VCaP (cell line): ENCODE results near the gene CRABP1.

ENCODE experiments used
- H3K27ac ChIP-seq: fragments of 450-650 bp; 2 replicates; pipeline ENCODE4 v1.5.1; 2017
- TF ChIP-seq, protein P1 (sequence below): fragments of 450-650 bp; conservative IDR thresholded peaks from 2 replicates; pipeline ENCODE4 v1.5.1; 2017; ENCODE audit warnings: mild to moderate bottlenecking, moderate library complexity

The CRABP1 gene

DNA sequence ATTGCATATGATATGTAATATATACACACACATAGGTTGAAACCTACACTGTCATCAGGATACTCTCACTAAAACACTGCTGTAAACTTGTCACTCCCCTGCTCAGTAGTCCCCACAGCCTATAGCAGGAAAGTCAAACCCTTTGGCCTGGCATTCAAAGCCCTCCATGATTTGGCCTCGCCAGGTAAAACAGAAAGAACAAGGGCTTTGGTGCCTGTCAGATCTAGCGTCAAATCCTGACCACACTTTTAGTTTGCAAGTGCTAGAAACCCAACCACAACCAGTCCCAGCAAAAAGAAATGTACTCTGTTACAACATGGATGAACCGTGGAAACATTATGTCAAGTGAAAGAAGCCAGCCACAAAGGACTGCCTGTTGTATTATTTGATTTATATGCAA is 11.4 kb downstream of the CRABP1 start:
- no peak overlapping the region for H3K27ac ChIP-seq
- TF ChIP-seq, protein P1, sequence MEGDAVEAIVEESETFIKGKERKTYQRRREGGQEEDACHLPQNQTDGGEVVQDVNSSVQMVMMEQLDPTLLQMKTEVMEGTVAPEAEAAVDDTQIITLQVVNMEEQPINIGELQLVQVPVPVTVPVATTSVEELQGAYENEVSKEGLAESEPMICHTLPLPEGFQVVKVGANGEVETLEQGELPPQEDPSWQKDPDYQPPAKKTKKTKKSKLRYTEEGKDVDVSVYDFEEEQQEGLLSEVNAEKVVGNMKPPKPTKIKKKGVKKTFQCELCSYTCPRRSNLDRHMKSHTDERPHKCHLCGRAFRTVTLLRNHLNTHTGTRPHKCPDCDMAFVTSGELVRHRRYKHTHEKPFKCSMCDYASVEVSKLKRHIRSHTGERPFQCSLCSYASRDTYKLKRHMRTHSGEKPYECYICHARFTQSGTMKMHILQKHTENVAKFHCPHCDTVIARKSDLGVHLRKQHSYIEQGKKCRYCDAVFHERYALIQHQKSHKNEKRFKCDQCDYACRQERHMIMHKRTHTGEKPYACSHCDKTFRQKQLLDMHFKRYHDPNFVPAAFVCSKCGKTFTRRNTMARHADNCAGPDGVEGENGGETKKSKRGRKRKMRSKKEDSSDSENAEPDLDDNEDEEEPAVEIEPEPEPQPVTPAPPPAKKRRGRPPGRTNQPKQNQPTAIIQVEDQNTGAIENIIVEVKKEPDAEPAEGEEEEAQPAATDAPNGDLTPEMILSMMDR = no peak

DNA sequence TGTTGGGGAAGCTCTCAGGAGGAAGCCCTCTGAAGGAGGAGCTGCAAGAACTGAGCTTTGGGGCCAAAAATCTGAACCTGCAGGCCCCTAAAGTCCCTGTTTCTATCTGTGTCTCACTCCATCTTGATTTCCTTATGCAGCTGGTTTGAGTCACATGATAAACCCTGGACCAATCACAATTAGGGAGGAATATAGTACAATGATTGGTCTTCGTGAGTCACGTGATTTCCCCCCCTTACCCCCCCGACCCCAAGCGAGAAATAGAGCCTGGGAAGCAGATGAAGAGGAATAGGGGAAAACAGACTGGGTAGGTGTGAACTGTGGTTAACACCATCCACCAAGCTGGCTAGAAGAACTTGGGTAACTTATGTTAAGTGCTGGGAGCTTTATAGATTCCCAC is 12.9 kb downstream of the CRABP1 start:
- TF ChIP-seq, protein P1 = no peak
- H3K27ac ChIP-seq = no peak overlapping the region

DNA sequence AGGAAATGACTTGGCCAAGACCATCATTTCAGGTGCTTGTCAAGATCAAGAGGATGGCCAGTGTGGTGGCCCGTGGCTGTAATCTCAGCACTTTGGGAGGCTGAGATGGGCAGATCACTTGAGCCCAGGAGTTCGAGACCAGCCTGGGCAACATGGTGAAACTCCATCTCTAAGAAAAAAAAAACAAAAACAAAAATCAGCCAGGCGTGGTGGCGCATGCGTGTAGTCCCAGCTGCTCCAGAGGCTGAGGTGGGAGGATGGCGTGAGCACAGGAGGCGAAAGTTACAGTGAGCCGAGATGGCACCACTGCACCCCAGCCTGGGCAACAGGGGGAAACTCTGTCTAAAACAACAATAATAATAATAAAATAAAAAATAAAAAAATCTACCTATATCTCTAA is 15.0 kb downstream of the CRABP1 start:
- H3K27ac ChIP-seq = no peak overlapping the region
- TF ChIP-seq, protein P1 = no peak

DNA sequence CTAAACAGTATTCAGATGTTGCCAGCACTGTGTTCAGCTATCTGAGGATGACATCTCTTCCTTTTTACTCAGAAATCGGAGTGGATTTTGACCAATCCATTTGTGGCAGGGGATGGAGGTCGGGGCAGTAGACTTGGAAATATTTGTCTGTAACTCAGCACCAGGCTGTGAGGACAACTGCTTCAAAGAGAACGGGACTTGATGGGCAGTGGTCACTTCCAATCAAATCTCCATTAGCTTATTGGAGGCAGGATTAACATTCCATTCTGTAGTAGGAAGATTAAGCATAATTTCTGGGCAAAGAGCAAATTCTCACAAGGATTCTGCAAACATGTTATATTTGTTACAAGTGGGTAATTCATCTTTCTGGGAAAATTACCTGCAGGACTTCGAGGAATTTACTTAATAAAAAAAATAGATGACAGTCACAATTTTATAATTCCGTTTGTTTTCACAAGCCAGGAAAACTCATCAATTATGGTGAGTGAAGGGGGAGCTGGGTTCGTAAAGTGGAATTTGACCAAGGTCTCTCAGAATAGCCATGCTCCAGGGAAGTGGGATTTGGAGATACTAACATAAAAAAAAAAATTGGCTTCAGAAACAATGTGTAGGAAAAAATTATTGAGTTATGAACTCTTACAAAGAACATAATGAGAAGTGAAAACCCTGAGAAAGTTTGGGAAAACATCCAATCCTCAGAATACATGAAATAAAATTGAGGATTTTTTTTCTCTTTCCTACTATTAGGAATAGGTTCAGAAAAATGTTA is 18.1 kb downstream of the CRABP1 start:
- TF ChIP-seq, protein P1 = no peak
- no peak overlapping the region for H3K27ac ChIP-seq

GRCh38 chr15:78359041-78359808 is 19.1 kb downstream of the CRABP1 start:
- H3K27ac ChIP-seq = no peak overlapping the region
- TF ChIP-seq, protein P1 = no peak

- TF ChIP-seq, protein P1 = no peak
- no peak overlapping the region for H3K27ac ChIP-seq
Measured at GRCh38 chr15:78360367-78360801, 20.2 kb downstream of the CRABP1 start.

- TF ChIP-seq, protein P1 = no peak
- no peak overlapping the region for H3K27ac ChIP-seq
Measured at GRCh38 chr15:78360958-78361718, 21.0 kb downstream of the CRABP1 start.
